Islet precursor cell (in vitro differentiated cells): ENCODE measurements around the gene SLC29A4.

Experiments
- DNase-seq: peaks from one replicate; pipeline ENCODE4 v3.0.0-alpha.2; 2018

Gene SLC29A4

DNA sequence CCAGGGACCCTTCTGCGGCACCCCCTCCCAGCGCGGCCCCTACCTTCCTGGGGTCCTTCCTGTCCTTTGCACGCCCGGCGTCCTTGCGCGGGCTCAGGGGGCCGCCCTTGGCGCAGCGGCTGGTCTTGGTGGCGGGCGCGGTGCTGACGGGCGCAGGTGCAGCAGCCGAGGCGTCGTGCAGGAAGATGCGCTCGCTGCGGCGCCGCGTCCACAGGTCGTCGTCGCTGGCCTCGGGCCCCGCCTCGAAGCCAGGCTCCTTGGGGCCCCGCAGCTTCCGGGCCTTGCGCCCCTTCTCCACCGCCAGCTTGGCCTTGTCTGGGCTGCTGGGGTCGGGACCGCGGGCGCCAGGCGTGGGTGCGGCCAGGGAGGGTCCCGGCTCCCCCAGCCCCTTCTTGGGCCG, 49.8 kb downstream of the SLC29A4 start:
- no peak for DNase-seq

DNA sequence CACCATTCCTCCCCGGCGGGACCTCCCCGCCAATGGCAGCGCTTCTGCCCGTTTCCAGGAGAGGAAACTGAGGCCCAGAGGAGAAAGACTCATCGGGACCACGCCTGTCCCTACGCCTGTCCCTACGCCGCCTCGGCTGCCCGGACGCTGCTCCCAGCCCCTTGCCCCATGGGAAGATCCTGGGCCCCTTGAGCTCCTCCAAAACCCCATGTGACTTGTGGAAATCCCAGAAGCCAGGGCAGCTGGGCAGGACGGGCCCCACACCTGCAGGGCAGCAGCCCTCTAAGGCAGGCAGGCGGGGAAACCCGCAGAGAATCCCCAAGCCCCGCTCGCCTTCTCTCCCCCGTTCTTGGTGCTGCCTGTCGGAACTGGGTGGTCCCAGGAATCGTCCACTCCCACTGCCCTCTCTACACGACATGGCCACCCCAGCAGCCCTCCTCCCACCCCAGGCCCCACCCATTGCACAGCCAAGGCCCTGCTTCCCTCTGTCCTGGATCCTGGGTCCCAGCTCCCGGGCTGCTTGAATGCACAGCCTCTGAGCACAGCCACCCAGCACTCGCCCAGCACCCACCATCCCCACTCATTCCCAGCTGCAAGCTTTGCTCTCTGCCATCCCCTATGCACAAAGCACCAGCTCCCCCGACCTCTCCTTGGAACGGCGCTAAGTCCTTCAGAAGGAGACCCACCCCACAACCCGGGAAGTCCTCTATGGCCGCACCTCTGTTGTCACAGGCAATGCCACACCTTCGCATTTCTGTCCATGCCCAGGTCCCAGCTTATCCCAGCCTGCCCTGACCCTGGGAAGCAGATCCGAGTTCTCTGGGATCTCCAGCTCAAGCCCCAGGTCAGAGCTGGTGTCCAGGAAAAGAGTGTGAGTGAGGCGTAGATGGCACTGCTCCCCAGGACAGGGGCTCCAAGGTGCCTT, 50.6 kb downstream of the SLC29A4 start:
- DNase-seq: no peak

DNA sequence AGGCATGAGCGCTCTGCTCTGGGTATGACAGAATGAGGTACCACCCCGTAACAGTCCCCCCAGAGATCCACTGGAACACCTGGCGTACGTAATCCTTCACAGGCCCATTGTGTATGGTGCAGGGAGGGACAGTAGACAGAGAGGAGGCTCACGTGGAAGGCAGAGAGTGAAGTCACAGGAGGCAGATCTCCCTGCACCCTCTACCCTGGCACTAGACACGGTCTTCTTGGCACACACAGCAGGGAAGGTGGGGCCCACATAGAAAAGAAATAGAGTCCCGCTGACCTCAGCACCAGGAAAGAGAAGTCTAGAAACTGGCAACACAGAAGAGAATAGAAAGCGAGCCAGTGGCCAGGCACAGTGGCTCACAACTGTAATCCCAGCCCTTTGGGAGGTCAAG, 51.9 kb downstream of the SLC29A4 start:
- DNase-seq: no peak

DNA sequence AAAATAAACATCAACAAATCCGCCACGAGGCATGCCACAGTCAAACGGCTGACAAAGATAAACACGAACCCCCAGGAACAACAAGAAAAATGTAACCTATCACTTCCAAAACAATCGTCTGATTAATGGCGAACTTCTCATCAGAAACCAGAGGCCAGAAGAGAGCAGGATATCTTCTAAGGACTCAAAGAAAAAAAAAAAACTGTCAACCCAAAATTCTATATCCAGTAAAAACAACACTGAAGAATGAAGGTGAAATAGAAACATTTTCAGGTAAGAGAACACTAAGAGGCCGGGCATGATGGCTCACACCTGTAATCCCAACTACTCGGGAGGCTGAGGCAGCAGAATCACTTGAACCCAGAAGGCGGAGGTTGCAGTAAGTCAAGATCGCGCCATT, 54.3 kb downstream of the SLC29A4 start:
- no peak for DNase-seq

DNA sequence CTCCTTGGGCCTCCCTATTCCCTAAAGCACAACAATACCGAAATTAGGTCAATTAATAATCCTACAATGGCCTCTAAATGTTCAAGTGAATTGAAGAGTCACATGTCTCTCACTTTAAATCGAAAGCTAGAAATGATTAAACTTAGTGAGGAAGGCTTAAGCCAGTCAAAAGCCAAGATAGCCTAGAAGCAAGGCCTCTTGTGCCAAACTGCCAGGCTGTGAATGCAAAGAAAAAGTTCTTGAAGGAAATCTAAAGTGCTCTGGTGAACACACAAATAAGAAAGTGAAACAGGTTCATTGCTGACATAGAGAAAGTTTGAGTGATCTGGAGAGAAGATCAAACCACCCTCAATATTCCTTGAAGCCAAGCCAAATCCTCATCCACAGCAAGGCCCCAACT, 57.2 kb downstream of the SLC29A4 start:
- DNase-seq: no peak

DNA sequence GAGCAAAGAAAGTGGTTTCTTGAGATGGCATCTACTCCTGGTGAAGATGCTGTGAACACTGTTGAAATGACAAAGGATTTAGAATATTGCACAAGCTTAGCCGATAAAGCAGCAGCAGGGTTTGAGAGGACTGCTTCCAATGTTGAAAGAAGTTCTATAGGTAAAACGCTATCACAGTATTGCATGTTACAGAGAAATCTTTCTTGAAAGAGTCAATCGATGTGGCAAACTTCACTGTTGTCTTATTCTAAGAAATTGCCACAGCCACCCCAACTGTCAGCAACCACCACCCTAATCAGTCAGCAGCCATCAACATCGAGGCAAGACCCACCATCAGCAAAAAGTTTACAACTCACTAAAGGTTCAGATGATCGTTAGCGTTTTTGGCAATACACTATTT, 59.9 kb downstream of the SLC29A4 start:
- DNase-seq: no peak

DNA sequence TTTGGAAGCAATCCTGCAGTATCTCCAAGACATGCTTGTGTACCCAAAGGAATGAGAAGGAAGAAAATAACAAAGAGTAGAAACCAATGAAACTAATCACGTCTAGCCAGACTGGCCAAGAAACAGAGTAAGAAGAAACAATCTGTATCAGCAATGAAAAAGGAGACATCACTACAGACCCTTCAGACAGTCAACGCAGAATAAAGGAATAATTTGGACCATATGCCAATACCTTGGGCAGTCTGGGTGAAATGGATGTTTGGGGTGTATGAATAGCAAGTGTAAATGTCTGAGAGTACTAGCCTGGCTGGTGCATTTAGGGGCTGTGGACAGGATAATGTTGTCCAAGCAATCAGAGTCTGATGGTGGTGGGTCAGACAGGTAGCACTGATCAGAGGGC, 61.1 kb downstream of the SLC29A4 start:
- no peak for DNase-seq

DNA sequence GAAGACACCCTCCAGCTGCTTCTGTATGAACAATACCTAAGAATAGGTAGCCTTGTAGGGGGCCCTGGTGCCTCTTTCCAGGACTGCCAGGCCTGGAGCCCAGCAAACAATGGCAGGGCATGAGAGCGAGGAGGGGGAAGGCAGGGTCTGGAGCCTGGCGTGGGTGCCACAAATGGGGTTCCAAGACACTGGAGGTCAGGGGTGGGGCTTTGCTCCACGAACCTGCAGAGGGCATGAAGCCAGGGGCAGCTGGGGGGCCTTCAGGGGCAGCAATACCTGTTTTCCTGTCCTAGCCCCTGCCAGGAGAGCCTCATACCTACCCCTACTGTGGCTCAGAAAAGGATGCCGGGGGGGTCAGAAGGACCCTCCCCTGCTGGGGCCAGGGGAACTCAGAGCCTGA, 61.6 kb downstream of the SLC29A4 start:
- DNase-seq: no peak

DNA sequence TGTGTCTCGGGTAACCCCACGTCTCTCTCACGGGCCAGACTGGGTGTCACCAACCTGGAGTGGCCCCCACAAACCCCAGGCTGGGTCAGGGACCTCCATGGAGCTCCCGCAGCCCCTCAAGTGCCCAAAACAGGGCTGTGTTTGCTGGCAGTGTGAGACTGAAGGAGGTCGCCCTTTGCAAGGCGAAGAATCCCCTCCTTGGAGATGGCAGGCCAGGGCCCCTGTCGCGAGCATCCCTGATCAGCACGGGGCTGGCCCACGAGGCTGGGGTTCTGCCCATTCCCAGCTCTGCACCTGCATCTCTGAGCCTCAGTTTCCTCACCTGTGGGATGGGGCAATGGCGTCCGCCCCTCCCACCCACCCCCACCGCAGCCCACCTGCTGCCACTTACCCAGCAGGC, 62.4 kb downstream of the SLC29A4 start:
- no peak for DNase-seq

DNA sequence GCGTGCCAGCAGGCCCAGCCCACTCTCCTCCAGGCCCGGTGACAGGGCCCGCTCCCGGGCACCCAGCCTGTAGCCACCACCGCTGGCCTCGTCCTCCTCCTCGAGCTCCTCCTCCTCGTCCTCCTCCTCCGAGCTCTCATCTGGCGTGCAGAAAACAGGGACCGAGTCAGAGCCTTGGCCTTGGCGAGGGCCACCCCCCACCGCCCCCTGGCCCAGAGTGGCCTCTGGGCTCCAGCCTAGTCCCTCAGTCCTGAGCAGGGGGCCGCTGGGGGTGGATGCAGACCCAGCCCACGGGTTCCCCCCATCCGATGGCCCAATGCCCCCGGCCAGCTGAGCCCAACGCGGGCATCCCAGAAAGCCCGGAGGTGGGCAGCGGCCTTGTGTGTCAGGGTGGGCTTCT, 62.9 kb downstream of the SLC29A4 start:
- DNase-seq: no peak

DNA sequence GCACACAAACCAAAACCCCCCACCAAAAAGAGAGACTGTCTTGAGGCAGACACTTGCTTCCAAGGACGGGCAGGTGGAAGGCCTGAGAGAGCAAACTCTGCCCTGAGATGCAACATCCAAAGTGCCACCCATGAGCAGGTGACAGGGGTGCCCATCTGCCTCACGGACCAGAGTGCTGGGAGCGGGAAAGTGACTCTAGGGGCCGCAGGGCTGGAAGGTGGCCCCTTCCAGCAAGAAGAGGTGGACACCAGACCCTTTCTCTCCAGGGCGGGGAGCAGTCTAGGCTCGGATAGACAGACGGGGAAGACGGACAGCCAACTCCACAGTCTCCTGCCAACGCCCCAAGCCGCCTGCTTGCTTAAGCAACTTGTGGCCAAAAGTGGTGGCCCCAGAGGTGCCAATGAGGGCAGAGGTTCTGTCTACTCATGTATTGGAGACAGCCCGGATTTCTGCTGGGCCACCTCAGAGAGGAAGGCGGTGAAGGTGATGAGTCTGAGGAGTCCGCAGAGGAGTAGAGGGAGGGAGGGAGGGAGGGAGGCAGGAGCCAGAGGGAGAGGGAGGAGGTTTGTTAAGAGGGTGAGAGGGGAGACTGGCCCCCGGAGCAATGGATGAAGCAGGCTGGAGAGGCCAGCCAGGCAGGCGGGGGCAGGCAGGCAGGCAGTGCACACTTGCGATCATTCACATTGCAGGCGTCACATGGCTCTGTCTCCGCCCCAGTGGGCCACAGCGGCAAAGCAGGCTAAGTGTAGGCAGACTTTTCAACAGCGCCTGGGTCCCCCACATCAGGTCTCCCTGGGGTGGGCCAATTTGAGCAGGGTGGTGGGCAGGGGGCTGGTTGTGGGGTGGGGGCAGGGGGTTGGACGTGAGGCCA, 65.6 kb downstream of the SLC29A4 start:
- peak; percentile 61 for DNase-seq

DNA sequence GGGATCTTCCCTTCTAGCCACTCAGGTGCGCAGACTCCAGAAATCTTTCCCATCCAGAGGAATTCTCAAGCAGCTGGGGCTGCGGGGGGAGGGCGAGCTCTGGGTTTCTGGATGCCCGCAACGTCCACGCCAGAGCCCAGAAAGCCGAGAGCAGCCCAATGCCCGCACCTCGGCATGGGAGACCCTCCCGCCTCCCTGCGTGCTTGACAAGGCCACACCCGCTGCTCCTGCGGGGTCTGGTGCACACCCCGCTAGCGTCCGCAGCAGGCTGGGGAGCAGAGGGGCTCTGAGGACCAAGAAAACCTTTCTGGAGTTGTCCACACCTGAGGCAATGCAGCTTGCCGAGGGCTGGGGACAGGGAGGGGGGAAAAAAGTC, 66.2 kb downstream of the SLC29A4 start:
- DNase-seq: no peak

DNA sequence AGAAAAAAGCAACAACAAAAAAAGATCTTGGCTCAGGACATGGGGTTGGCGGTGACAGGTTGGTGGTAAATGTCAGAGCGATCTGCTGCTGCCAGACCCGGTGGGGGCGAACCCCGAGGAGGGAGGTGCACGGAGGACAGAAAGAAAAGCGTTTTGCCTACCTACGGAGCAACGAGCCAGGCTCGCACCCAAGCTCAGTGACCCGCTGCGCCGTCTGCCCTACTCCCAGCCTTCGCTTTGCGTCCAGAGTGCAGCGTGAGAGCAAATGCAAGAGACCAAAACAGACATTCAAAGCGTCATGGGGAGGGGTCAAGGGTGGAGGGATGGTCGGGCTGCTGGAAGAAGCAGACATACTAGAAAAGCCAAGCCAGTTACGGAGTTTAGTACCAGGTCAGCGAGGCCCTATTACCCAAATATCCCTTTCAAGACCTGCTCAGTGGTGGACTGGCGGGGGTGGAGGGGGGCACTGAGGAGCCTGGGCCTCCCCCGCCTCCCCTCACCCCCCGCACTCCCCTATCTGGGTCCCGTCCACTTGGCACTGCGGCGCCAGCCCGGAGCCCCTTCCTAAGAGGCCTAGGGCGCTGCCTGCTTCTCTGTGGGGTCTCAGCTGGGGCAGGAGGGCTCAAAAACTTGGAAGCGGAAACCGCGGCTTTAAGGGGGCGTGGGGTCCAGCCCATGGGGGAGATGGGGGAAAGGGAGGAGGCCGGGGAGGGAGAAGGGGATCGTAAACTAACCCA, 66.9 kb downstream of the SLC29A4 start:
- peak; percentile 77 for DNase-seq

DNA sequence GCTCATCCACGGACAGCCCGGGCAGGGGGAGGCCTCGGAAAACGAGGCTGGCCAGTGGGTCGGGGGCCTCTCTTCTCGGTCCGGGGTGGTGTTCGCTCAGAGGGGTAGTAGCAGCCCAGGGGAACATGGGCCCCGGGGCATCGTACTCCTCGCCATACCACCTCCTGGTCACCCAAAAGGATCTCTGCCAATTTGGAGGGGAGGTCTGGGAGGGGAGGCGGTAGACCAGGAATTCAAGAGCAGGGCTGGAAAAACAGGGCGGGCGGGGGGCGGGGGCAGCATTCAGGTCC, 67.4 kb downstream of the SLC29A4 start:
- peak; percentile 48 for DNase-seq

DNA sequence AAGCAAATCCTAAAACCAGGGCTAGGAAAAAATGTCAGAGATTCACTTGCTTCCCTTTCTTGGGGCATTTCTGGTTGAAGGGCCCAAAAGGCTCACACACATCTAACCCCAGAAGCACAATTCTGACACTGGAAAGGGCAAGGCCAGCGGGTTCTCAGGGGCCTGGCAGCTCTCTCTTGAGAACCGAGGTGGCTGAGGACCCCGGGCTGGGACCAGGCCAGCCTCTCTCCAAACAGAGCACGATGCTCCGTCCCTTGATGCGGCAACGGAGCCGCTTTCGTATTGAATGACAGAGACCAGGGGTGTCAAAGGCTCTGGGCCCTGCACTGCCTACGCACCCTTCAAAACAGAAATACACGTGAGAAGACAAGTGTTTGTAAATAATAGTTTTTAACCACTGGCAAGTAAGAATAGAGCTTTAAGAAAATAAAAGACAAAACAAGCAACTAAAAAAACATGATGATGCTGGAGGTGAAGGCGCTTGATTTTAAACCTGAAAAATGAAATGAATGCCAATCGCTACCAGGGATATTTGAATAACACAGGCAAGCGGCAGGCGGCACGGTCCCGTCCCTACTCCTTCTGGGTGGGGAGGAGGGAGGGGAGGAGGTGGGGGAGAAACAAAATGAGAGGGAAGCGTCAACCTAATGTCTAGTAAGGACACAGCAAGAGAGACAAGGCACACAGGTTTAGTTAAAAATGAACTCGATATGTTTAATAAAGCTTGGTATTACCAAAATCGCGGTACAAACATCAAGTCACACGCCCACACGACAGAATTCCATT, 68.0 kb downstream of the SLC29A4 start:
- DNase-seq: peak; percentile 55

DNA sequence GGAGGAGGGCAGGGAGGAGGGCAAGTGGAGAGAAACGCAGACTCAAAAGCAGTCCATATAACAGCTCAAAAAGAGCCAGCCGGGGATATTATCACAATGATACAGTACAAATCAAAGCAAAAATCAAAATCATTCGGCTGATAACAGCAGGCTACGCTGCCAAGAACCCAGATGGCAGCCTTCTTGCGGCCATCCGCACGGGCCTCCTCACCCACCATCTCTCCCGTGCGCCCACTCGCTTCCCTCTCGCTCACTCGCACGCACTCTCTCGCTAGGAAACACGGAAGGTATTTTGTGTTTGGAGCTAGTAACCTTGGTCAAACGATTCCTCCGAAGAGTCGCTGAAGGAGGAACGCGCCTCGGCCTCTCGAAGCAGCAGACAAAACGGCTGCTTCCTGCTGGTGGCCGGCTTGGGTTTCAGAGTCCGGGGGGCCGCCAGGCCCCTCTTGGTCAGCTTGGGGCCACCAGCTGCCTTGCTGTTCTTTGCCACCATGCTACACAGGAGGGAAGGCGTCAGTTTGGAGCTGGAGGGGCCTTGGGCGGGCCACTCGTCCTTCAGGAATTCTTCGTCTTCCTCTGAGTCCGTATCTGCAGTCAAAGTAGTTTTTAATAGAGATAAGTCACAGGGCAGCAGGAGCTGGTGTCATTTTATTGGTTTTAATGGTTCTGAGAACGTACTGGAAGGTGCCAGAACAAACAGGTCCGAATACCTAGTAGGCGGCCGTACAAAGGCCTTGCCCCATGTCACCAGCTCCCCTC, 68.9 kb downstream of the SLC29A4 start:
- DNase-seq: peak; percentile 77

DNA sequence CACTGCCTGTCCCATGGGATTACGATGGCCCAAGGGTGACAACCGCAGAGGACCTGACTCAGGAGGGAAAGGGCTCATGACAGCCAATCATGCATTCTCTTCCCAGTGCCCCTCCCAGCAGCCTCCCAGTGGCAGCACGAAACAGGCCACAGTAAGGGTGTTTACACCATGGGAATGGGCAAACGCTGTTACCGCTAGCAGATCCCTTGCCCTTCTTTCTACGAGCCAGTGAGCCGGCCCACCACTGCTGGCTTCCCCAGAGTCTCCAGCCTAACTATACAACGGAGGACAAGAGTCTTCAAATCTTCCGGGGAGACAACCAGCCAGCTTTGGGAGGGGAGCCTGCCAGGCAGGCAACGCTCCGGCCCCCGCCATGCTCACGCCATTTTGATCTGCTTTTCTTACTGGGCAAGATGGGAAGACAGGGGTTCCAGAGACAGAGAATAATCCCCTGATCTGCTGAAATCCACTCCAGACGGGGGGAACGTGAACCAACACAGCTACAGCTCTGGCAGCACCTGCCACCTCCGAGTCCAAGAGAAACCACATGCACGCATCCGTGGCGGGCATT, 69.8 kb downstream of the SLC29A4 start:
- DNase-seq: no peak

DNA sequence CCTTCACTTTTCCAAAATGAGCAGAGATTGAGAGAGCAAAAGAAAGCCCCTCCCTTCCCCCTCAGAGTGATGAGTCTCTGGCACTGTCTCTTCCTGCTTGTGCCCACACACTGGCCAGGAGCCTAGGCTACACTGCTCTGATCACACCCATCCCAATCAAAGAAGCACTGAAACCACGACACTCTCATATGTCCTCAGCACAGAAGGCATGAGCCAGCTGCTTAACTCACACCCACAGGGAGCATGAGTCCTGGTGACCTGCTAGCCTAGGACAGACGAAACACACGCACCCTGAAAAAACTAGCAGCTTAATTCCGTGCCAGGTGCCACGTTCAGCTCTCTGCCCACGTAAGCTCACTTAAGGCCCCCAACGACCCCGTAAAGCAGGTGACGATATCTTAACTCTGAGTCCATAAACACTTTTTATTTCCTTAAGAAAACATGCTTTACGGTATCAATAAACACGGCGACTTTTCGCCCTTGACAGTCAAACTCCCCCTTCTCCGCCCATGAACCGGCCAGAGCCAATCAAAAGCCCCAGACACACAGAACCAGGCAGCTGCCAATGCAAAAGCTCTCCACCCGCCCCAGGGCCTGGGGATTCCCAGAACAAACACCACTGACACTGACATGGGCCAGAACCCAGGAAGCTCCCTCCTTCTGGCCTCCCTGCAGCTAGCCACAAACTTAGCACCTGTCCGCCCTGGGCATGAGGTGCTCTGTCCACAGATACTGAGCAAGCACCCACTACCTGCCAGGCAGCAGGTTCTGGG, 71.9 kb downstream of the SLC29A4 start:
- peak; percentile 95 for DNase-seq
